ENCODE measurements around the gene SYT9. TPM values are rescaled to one million over a fixed set of nuclear protein-coding genes. Genes with fewer than 3 reads are reported as not detected.

Gene SYT9
- total and polyA plus RNA-seq, 10 donors, result 0.02 to 0.39 (median 0.08) TPM; not detected in 4

DNA sequence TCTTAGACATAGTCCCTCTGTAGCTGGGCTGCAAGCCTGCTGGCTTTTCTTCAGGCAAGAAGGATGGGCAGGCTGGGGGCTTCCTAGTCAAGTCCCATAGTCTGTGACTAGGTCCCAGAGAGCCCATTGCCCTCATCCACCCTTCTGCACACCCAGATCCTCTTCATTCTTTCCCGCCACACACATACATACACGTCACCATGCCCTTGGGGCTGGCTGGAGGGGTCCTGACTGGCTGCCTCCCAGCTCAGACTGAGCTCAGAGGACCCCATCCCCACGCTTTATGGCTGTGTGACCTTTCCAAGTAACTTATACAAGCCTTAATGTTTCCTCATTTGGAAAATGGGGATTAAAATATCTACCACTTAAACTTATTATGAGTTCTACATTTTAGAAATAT is 248.5 kb downstream of the SYT9 start:
- H3K9me3 ChIP-seq, result no peaks in the 10 kb centered on the region
- no peak overlapping the region for H3K27ac ChIP-seq
- no peak overlapping the region for H3K4me3 ChIP-seq
- TF ChIP-seq, protein P1, sequence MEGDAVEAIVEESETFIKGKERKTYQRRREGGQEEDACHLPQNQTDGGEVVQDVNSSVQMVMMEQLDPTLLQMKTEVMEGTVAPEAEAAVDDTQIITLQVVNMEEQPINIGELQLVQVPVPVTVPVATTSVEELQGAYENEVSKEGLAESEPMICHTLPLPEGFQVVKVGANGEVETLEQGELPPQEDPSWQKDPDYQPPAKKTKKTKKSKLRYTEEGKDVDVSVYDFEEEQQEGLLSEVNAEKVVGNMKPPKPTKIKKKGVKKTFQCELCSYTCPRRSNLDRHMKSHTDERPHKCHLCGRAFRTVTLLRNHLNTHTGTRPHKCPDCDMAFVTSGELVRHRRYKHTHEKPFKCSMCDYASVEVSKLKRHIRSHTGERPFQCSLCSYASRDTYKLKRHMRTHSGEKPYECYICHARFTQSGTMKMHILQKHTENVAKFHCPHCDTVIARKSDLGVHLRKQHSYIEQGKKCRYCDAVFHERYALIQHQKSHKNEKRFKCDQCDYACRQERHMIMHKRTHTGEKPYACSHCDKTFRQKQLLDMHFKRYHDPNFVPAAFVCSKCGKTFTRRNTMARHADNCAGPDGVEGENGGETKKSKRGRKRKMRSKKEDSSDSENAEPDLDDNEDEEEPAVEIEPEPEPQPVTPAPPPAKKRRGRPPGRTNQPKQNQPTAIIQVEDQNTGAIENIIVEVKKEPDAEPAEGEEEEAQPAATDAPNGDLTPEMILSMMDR (IDR thresholded peaks at IDR 0.05 in 8 of 11, conservative IDR thresholded peaks at IDR 0.05 in 3 of 11), result no peak
- TF ChIP-seq POLR2A (IDR thresholded peaks at IDR 0.05), result no peak
- no peak for TF ChIP-seq POLR2AphosphoS5 (IDR thresholded peaks at IDR 0.05)
- intact Hi-C loops (cut with DNase I; ENCODE audit: low total_unique reads), result no loop called here
- no peak for DNase-seq
- 85 to 89% (median 88%) methylated on average over 3 of the region's 3 CpGs for WGBS, 5 donors
- H3K4me1 ChIP-seq, result peaks cover 5 to 43% (median 26%) of the 10 kb centered on the region in 6 donors
- no peaks in the 10 kb centered on the region for H3K36me3 ChIP-seq
- H3K27me3 ChIP-seq (replicated peaks in 1 of 7), result peaks cover 0 to 1% (median 0%) of the 10 kb centered on the region in 7 donors

- Histone ChIP-seq H3K27ac (no peak overlapping the region), H3K36me3 (no peaks in the 10 kb centered on the region), H3K4me1 (peaks cover 0 to 37% (median 19%) of the 10 kb centered on the region in 6 donors), H3K9me3 (no peaks in the 10 kb centered on the region), H3K4me3 (no peak overlapping the region), H3K27me3 (replicated peaks in 1 of 7) (peaks cover 0 to 5% (median 0%) of the 10 kb centered on the region in 7 donors)
- WGBS, 5 donors, result 79 to 100% (median 89%) methylated on average over 1 to 3 of the region's 3 CpGs
- no peak for DNase-seq
- intact Hi-C loops (cut with DNase I; ENCODE audit: low total_unique reads), result no loop called here
- TF ChIP-seq, protein P1 (IDR thresholded peaks at IDR 0.05 in 8 of 11, conservative IDR thresholded peaks at IDR 0.05 in 3 of 11), result no peak
- TF ChIP-seq POLR2AphosphoS5 (IDR thresholded peaks at IDR 0.05) (no peak), POLR2A (IDR thresholded peaks at IDR 0.05) (no peak)
These were observed 249.5 kb downstream of the SYT9 start for GRCh38 chr11:7501251-7501650.

DNA sequence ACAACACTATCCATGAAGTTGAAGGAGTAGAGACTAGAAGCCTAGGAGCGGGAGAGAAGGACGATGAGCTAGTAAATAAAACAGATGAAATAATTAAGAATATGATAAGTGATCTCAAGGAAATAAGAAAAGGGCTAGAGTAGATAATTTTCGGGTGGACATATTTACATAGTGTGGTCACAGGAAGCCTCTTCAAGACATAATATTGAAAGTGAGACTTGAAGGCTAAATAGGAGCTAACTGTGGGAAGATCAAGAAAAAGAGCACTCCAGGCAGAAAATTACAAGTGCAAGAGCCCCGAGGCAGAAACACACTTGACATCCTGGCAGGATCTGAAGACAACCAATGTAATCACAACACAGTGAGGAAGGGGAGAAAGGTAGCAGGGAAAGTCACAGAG is 250.2 kb downstream of the SYT9 start:
- 69 to 87% (median 79%) methylated on average over 4 of the region's 4 CpGs for WGBS, 5 donors
- H3K27ac ChIP-seq, result no peak overlapping the region
- peaks cover 0 to 5% (median 0%) of the 10 kb centered on the region in 7 donors for H3K27me3 ChIP-seq (replicated peaks in 1 of 7)
- H3K9me3 ChIP-seq, result no peaks in the 10 kb centered on the region
- no peak overlapping the region for H3K4me3 ChIP-seq
- DNase-seq, result no peak
- intact Hi-C loops (cut with DNase I; ENCODE audit: low total_unique reads), result no loop called here
- H3K36me3 ChIP-seq, result no peaks in the 10 kb centered on the region
- peaks cover 0 to 31% (median 14%) of the 10 kb centered on the region in 6 donors for H3K4me1 ChIP-seq
- no peak for TF ChIP-seq POLR2A (IDR thresholded peaks at IDR 0.05)
- no peak for TF ChIP-seq POLR2AphosphoS5 (IDR thresholded peaks at IDR 0.05)
- TF ChIP-seq, protein P1 (IDR thresholded peaks at IDR 0.05 in 8 of 11, conservative IDR thresholded peaks at IDR 0.05 in 3 of 11), result no peak

- TF ChIP-seq POLR2AphosphoS5 (IDR thresholded peaks at IDR 0.05), result no peak
- TF ChIP-seq, protein P1 (IDR thresholded peaks at IDR 0.05 in 8 of 11, conservative IDR thresholded peaks at IDR 0.05 in 3 of 11), result no peak
- no peak for TF ChIP-seq POLR2A (IDR thresholded peaks at IDR 0.05)
These were observed 254.5 kb downstream of the SYT9 start for GRCh38 chr11:7506243-7506642.

More at GRCh38 chr11:7506243-7506642, 254.5 kb downstream of the SYT9 start:
- Histone ChIP-seq H3K4me3 (no peak overlapping the region), H3K27ac (no peak overlapping the region), H3K9me3 (no peaks in the 10 kb centered on the region), H3K36me3 (no peaks in the 10 kb centered on the region), H3K27me3 (replicated peaks in 1 of 7) (peaks cover 0 to 5% (median 0%) of the 10 kb centered on the region in 7 donors), H3K4me1 (peaks cover 2 to 18% (median 3%) of the 10 kb centered on the region in 6 donors)
- no peak for DNase-seq
- intact Hi-C loops (cut with DNase I; ENCODE audit: low total_unique reads), result no loop called here
- WGBS, 5 donors, result 83 to 88% (median 86%) methylated on average over 3 of the region's 3 CpGs
